ENCODE results near the gene ATXN7L2. TPM values are rescaled to one million over a fixed set of nuclear protein-coding genes. Genes with fewer than 3 reads are reported as not detected.

The ATXN7L2 gene
- total RNA-seq, 2 experiments from 2014 or later, result 11.8 to 13.1 TPM

DNA sequence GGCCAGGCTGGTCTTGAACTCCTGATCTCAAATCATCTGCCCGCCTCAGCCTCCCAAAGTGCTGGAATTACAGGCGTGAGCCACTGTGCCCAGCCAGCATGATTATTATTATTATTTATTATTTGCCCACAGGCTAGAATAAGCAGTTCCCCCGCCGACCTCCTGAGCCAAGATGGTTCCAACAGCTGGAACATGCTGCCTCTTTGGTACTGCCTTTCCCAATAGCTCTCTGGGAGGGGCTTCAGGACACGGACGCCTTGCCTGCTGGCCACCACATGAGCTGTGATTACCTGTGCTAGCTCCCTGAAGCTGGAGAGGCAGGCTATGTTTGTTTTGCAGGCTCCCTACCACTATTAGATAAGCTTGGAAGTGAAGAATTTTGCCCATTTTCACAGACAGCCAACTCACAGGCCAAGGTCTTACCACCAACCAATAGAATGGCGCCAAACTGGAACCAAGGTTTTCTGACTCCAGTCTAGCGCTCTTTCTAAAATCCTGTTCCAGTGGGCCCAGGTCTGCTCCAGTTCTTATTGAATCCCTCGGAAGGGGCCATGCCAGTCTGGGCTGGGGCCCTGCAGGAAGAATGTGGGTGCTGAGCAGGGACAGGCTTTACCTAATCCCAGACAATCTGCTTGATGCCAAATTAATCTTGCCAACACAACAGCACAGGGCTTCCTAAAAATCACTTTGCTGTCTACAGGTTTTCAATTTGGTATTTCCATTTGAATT lies 53.9 kb downstream of the ATXN7L2 start:
- ChIA-PET CTCF (interaction anchor here (1.0 to 1.2 kb wide), 2 partner anchors 44 to 47 kb away, joined by 3 read pairs; partner anchors contain the start of gene CYB561D1), POLR2A (interaction anchor here (1.1 kb wide), 1 partner anchor 28 kb away, joined by 3 read pairs; the partner anchor contains the start of gene AMIGO1)
- no peaks in the 10 kb centered on the region for H3K27me3 ChIP-seq (ENCODE audit: control insufficient read depth in 1 of 2, insufficient read depth in 2 of 2, low read length in 2 of 2)
- H3K4me1 ChIP-seq (ENCODE audit: insufficient read depth, low read length), result peaks cover 4% of the 10 kb centered on the region
- intact Hi-C loops (cut with DNase I, micrococcal nuclease), result no loop called here
- Mint-ChIP-seq H3K27ac (no peak overlapping the region), H3K4me1 (ENCODE audit: low read depth) (peaks cover 7% of the 10 kb centered on the region), H3K27me3 (no peaks in the 10 kb centered on the region), H3K36me3 (ENCODE audit: low read depth) (no peaks in the 10 kb centered on the region), H3K9me3 (no peaks in the 10 kb centered on the region), H3K4me3 (no peak overlapping the region)
- no peak overlapping the region for H3K27ac ChIP-seq (ENCODE audit: low read depth in 1 of 2, low read length in 2 of 2)
- H3K4me3 ChIP-seq (ENCODE audit: low read length), result no peak overlapping the region
- DNase-seq, result no peak
- TF ChIP-seq, protein P1, sequence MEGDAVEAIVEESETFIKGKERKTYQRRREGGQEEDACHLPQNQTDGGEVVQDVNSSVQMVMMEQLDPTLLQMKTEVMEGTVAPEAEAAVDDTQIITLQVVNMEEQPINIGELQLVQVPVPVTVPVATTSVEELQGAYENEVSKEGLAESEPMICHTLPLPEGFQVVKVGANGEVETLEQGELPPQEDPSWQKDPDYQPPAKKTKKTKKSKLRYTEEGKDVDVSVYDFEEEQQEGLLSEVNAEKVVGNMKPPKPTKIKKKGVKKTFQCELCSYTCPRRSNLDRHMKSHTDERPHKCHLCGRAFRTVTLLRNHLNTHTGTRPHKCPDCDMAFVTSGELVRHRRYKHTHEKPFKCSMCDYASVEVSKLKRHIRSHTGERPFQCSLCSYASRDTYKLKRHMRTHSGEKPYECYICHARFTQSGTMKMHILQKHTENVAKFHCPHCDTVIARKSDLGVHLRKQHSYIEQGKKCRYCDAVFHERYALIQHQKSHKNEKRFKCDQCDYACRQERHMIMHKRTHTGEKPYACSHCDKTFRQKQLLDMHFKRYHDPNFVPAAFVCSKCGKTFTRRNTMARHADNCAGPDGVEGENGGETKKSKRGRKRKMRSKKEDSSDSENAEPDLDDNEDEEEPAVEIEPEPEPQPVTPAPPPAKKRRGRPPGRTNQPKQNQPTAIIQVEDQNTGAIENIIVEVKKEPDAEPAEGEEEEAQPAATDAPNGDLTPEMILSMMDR (IDR thresholded peaks at IDR 0.05), result no peak
- H3K36me3 ChIP-seq (ENCODE audit: insufficient read depth, low read length), result no peaks in the 10 kb centered on the region
- no peak for ATAC-seq (ENCODE audit: poor library complexity)
- no peaks in the 10 kb centered on the region for H3K9me3 ChIP-seq (ENCODE audit: control insufficient read depth in 1 of 2, insufficient read depth in 1 of 2, low read length in 2 of 2)

DNA sequence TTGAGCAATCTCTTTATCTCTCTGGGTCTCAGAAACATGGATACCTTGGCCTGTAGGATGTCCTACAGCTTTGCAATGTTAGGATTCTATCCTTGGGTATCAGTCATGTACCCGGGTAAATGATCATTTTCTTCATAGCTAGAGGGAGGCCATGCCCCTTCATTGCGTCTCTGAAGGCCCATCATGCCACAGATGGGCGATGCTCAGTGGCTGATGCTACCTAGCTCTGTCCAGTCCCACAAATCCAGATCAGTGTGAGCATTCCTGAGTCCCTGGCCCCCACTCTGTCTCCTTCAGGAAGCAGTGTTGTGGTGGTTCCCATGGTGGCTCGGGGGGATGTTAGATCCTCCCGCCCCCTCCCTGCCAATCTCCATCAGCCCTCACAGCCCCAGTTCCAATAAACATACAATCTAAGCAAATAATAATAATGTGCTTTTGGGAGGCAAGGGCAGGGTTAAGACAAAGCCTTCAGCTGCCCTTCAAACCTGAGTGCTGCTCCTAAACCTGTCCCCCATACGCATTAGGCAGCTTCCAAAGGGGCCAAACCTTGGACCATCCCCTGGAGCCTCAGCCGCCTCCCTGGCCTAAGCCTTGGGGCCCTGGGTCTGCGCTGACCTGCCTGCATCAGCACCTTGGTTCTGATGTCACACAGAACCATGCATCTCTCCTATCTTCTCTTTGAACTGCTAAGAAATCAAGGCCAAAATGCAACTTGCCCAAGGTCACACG lies 55.3 kb downstream of the ATXN7L2 start:
- Mint-ChIP-seq H3K27me3 (no peaks in the 10 kb centered on the region), H3K9me3 (no peaks in the 10 kb centered on the region), H3K27ac (no peak overlapping the region), H3K4me1 (ENCODE audit: low read depth) (no peaks in the 10 kb centered on the region), H3K36me3 (ENCODE audit: low read depth) (no peaks in the 10 kb centered on the region), H3K4me3 (no peak overlapping the region)
- H3K9me3 ChIP-seq (ENCODE audit: control insufficient read depth in 1 of 2, insufficient read depth in 1 of 2, low read length in 2 of 2), result no peaks in the 10 kb centered on the region
- no peak overlapping the region for H3K4me3 ChIP-seq (ENCODE audit: low read length)
- H3K27me3 ChIP-seq (ENCODE audit: control insufficient read depth in 1 of 2, insufficient read depth in 2 of 2, low read length in 2 of 2), result no peaks in the 10 kb centered on the region
- H3K4me1 ChIP-seq (ENCODE audit: insufficient read depth, low read length), result no peaks in the 10 kb centered on the region
- TF ChIP-seq, protein P1 (IDR thresholded peaks at IDR 0.05), result no peak
- CTCF ChIA-PET, result interaction anchor here (0.9 to 1.0 kb wide), 2 partner anchors 45 to 49 kb away, joined by 3 read pairs; partner anchors contain the start of gene CYB561D1
- POLR2A ChIA-PET, result interaction anchor here (1.0 kb wide), 1 partner anchor 9 kb away, joined by 3 read pairs; the partner anchor contains the start of gene GNAI3
- DNase-seq, result no peak
- intact Hi-C loops (cut with DNase I, micrococcal nuclease), result no loop called here
- H3K27ac ChIP-seq (ENCODE audit: low read depth in 1 of 2, low read length in 2 of 2), result no peak overlapping the region
- no peak for ATAC-seq (ENCODE audit: poor library complexity)
- no peaks in the 10 kb centered on the region for H3K36me3 ChIP-seq (ENCODE audit: insufficient read depth, low read length)

GRCh38 chr1:109539676-109540075 lies 56.0 kb downstream of the ATXN7L2 start, which contains the start of gene GPR61:
GPR61 (plus strand) TSS chr1:109539872; CDS start chr1:109543023, 3,151 bp downstream.
- Mint-ChIP-seq H3K27ac (no peak within 1 kb of the TSS), H3K4me3 (no peak within 1 kb of the TSS), H3K27me3 (no peaks in the 10 kb centered on the region), H3K9me3 (no peaks in the 10 kb centered on the region), H3K36me3 (ENCODE audit: low read depth) (no peaks in the 10 kb centered on the region), H3K4me1 (ENCODE audit: low read depth) (no peaks in the 10 kb centered on the region)
- no peaks in the 10 kb centered on the region for H3K9me3 ChIP-seq (ENCODE audit: control insufficient read depth in 1 of 2, insufficient read depth in 1 of 2, low read length in 2 of 2)
- CTCF ChIA-PET, result interaction anchor here (2.1 kb wide), 1 partner anchor 100 kb away, joined by 6 read pairs; no protein-coding TSS in a partner anchor
- H3K36me3 ChIP-seq (ENCODE audit: insufficient read depth, low read length), result no peaks in the 10 kb centered on the region
- DNase-seq (no peak), ATAC-seq (ENCODE audit: poor library complexity) (no peak)
- no peaks in the 10 kb centered on the region for H3K4me1 ChIP-seq (ENCODE audit: insufficient read depth, low read length)
- TF ChIP-seq, protein P1 (IDR thresholded peaks at IDR 0.05), result no peak
- intact Hi-C loops (cut with DNase I, micrococcal nuclease), result no loop called here
- no peak within 1 kb of the TSS for H3K4me3 ChIP-seq (ENCODE audit: low read length)
- no peak within 1 kb of the TSS for H3K27ac ChIP-seq (ENCODE audit: low read depth in 1 of 2, low read length in 2 of 2)
- no peaks in the 10 kb centered on the region for H3K27me3 ChIP-seq (ENCODE audit: control insufficient read depth in 1 of 2, insufficient read depth in 2 of 2, low read length in 2 of 2)
- POLR2A ChIA-PET, result no interaction called here
